AG04450 (cell line): Measurements from ENCODE around the gene IREB2. TPM values are rescaled to one million over a fixed set of nuclear protein-coding genes. Genes with fewer than 3 reads are reported as not detected.
A peak's percentile ranks its signal among the peaks of the same experiment; 100 is the strongest.

ENCODE experiments used
- CTCF ChIA-PET: fragments of 300-600, 350-600 bp; formaldehyde crosslinking; extraction: SDS; loops from one replicate; lab custom pipeline; 2022; ENCODE audit warnings: antibody characterized with exemption, inconsistent platforms; lab: Charles Lee
- POLR2A ChIA-PET: fragments of 350-600 bp; formaldehyde crosslinking; extraction: SDS; loops from one replicate; lab custom pipeline; 2021; ENCODE audit warnings: antibody characterized with exemption, inconsistent platforms; lab: Yijun Ruan, JAX
- DNase-seq: peaks from one replicate; pipeline ENCODE4 v3.0.0-alpha.2; 2011; ENCODE audit warnings: low read depth, low spot score
- H3K27ac ChIP-seq: one replicate; pipeline ENCODE4 v1.5.1; 2012; ENCODE audit warnings: low read depth, low read length, control low read depth
- H3K27me3 ChIP-seq: one replicate; pipeline ENCODE4 v1.6.0; 2012; ENCODE audit warnings: low read length; ENCODE audit not compliant: control insufficient read depth, insufficient read depth
- H3K4me3 ChIP-seq: 2 replicates; pipeline ENCODE4 v1.5.1; 2011; ENCODE audit warnings: mild to moderate bottlenecking, low read depth, low read length, control low read depth
- H3K9me3 ChIP-seq: 2 replicates; pipeline ENCODE4 v1.5.1; 2012; ENCODE audit warnings: low read length; ENCODE audit not compliant: control insufficient read depth, insufficient read depth
- polyA minus RNA-seq: library from RNA; depleted of rRNA, polyadenylated mRNA; stranded (reverse); fragments of >200 nt; gene quantifications from 2 replicates; pipeline ENCODE4 v1.2.3, GENCODE V29; 2011; rRNA and poly(A)+ RNA removed
- polyA plus RNA-seq: library from polyadenylated mRNA; depleted of rRNA; stranded (reverse); fragments of >200 nt; gene quantifications from 2 replicates; pipeline ENCODE4 v1.2.3, GENCODE V29; 2011; rRNA removed
- TF ChIP-seq, protein P1 (sequence below): IDR thresholded peaks from 2 replicates; pipeline ENCODE4 v1.5.1; 2011; ENCODE audit warnings: low read depth, low read length, control low read depth, inconsistent platforms

Gene IREB2, protein sequence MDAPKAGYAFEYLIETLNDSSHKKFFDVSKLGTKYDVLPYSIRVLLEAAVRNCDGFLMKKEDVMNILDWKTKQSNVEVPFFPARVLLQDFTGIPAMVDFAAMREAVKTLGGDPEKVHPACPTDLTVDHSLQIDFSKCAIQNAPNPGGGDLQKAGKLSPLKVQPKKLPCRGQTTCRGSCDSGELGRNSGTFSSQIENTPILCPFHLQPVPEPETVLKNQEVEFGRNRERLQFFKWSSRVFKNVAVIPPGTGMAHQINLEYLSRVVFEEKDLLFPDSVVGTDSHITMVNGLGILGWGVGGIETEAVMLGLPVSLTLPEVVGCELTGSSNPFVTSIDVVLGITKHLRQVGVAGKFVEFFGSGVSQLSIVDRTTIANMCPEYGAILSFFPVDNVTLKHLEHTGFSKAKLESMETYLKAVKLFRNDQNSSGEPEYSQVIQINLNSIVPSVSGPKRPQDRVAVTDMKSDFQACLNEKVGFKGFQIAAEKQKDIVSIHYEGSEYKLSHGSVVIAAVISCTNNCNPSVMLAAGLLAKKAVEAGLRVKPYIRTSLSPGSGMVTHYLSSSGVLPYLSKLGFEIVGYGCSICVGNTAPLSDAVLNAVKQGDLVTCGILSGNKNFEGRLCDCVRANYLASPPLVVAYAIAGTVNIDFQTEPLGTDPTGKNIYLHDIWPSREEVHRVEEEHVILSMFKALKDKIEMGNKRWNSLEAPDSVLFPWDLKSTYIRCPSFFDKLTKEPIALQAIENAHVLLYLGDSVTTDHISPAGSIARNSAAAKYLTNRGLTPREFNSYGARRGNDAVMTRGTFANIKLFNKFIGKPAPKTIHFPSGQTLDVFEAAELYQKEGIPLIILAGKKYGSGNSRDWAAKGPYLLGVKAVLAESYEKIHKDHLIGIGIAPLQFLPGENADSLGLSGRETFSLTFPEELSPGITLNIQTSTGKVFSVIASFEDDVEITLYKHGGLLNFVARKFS
- polyA plus RNA-seq (21.5 and 30.4 TPM in 2 replicates), polyA minus RNA-seq (34.9 and 43.0 TPM in 2 replicates)

DNA sequence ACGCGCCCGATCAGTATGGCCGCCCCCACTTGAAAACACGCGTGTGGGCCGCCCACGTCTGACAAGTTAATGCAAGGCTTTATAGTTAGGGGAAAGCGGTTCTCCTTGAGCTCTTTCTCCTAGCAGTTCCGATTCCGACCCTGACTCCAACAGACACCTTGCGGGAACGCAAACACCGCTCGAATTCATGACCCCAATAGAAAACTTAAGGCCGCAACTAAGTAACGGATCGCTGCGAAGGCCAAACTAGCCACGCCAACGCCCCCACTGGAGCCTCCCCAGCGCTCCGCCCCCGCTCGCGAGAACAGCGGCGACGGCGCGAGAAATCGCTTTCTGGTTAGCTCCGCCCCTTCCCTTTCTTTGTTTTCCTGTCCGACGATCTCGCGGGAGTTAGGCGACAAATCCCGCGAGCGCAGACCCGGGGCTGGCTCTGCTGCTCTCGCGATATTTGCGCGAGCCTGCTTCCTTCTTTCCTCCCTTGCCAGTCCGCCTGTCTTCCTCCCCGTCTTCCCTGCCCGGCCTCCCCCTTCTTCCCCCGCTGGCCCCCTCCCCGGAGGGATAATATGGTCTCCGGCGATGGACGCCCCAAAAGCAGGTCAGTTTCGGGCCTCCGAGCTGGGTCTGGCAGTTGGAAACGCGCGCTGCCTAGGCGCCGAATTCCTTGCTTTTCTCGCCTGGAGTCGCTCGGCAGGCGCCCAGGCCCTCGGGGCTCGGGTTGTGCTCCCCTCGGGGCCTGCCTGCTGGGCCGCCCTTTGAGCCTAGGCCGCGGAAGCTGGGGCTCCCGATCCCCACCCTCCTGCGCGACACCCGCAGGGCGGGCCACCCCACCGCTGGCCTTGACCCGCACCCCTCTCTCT, at the start of gene IREB2:
IREB2 (plus strand) TSS at position 455 of the 857 bp plus-strand sequence; CDS start at position 577, 122 bp downstream.
- CTCF ChIA-PET: interaction anchor here (0.6 to 4.0 kb wide), 6 partner anchors 12 to 467 kb away, joined by 3 to 28 read pairs (median 6); partner anchors contain the start of gene SKIC8
- TF ChIP-seq, protein P1, sequence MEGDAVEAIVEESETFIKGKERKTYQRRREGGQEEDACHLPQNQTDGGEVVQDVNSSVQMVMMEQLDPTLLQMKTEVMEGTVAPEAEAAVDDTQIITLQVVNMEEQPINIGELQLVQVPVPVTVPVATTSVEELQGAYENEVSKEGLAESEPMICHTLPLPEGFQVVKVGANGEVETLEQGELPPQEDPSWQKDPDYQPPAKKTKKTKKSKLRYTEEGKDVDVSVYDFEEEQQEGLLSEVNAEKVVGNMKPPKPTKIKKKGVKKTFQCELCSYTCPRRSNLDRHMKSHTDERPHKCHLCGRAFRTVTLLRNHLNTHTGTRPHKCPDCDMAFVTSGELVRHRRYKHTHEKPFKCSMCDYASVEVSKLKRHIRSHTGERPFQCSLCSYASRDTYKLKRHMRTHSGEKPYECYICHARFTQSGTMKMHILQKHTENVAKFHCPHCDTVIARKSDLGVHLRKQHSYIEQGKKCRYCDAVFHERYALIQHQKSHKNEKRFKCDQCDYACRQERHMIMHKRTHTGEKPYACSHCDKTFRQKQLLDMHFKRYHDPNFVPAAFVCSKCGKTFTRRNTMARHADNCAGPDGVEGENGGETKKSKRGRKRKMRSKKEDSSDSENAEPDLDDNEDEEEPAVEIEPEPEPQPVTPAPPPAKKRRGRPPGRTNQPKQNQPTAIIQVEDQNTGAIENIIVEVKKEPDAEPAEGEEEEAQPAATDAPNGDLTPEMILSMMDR: no peak
- H3K9me3 ChIP-seq: no peaks in the 10 kb centered on the region; the same call in 1 of the 2 replicates
- H3K4me3 ChIP-seq: peak within 1 kb of the TSS; percentile 87
- H3K27me3 ChIP-seq: peaks cover 6% of the 10 kb centered on the region
- H3K27ac ChIP-seq: peak within 1 kb of the TSS; percentile 93
- DNase-seq: peak; percentile 97
- POLR2A ChIA-PET: interaction anchor here (0.6 to 1.4 kb wide), 11 partner anchors 8 to 138 kb away, joined by 3 to 7 read pairs (median 3); partner anchors contain the start of genes HYKK, PSMA4 and SKIC8

DNA sequence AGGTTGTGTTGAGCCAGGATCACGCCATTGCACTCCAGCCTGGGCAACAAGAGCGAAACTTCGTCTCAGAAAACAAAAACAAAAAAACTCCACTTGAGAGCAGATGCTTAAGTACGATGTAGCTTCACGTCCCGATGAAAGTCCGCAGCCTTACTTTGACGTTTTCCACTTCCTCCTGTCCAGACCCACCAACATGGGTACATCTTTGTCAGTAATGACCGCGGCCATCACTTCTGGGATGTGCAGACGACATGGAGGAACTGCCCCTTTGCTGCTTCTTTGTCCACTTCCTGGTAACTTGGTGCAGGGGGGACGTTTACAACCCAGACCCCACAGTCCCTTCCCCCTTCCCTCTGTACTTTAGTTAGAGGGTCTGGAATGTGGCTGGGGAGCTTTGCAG, 49.2 kb upstream of the IREB2 start:
- Histone ChIP-seq H3K27ac (no peak overlapping the region), H3K4me3 (no peak overlapping the region), H3K27me3 (peaks cover 39% of the 10 kb centered on the region), H3K9me3 (no peaks in the 10 kb centered on the region)
- DNase-seq: no peak
- ChIA-PET CTCF (interaction anchor here (0.7 kb wide), 1 partner anchor 34 kb away, joined by 3 read pairs; no protein-coding TSS in a partner anchor), POLR2A (no interaction called here)
- TF ChIP-seq, protein P1: no peak

DNA sequence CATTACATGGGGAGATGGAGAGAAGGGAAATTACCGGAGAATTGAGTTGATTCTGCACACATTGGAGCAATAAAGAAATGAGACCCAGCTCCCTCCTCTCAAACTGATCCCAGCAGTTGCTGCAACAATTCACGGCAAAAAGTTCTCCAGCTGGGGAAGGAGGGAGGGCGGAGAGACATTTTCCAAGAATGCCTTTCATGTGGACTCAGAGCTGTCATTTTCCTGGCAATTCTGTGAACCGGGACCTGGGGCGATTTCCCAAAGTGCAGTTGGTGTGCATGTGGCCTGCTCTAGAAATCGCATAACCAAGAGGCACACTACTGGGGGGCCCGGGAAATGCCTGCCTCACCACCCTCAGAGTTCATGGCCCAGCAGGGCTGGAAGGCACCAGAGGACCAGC, 48.7 kb upstream of the IREB2 start:
- TF ChIP-seq, protein P1: no peak
- no peak overlapping the region for H3K27ac ChIP-seq
- no peak overlapping the region for H3K4me3 ChIP-seq
- CTCF ChIA-PET: no interaction called here
- H3K27me3 ChIP-seq: peaks cover 37% of the 10 kb centered on the region
- DNase-seq: no peak
- POLR2A ChIA-PET: no interaction called here
- H3K9me3 ChIP-seq: no peaks in the 10 kb centered on the region

DNA sequence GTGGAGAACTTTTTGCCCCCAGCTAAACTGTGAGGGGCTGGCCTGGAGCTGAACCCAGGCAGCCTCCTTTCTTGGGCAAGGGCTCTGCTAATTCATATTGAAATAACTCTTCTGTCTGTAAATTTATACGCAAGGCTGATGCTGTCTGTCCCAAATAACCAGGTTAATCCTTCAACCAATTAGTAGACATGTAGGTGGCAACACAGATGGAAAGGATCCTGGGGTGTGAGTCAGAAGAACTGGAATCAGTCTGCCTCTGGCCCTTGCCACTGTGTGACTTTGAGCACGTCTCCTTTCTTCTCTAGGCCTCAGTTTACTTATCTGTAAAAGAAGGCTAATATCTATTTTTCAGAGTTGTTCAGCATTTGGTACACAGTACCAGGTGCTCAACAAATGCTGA, 48.3 kb upstream of the IREB2 start:
- POLR2A ChIA-PET: no interaction called here
- no peak overlapping the region for H3K4me3 ChIP-seq
- CTCF ChIA-PET: no interaction called here
- H3K9me3 ChIP-seq: no peaks in the 10 kb centered on the region
- DNase-seq: no peak
- peaks cover 37% of the 10 kb centered on the region for H3K27me3 ChIP-seq
- H3K27ac ChIP-seq: no peak overlapping the region
- TF ChIP-seq, protein P1: no peak
